VCaP (cell line): ENCODE data around the gene ITGAX.

Experiments
- H3K27ac ChIP-seq: fragments of 450-650 bp; 2 replicates; pipeline ENCODE4 v1.5.1; 2017
- CTCF ChIP-seq: fragments of 450-650 bp; conservative IDR thresholded peaks from 2 replicates; pipeline ENCODE4 v1.5.1; 2017; ENCODE audit warnings: mild to moderate bottlenecking, moderate library complexity

The ITGAX gene

GRCh38 chr16:31328322-31329052, 26.5 kb upstream of the ITGAX start:
- no peak for TF ChIP-seq CTCF
- H3K27ac ChIP-seq: no peak overlapping the region

GRCh38 chr16:31329671-31330552, 25.1 kb upstream of the ITGAX start:
- no peak overlapping the region for H3K27ac ChIP-seq
- TF ChIP-seq CTCF: no peak

GRCh38 chr16:31330553-31330890, 24.5 kb upstream of the ITGAX start:
- H3K27ac ChIP-seq: no peak overlapping the region
- TF ChIP-seq CTCF: no peak

- no peak for TF ChIP-seq CTCF
- no peak overlapping the region for H3K27ac ChIP-seq
Measured at GRCh38 chr16:31331141-31331764, 23.7 kb upstream of the ITGAX start.

GRCh38 chr16:31331807-31332301, 23.1 kb upstream of the ITGAX start:
- TF ChIP-seq CTCF: no peak
- no peak overlapping the region for H3K27ac ChIP-seq

GRCh38 chr16:31332544-31332943, 22.4 kb upstream of the ITGAX start:
- H3K27ac ChIP-seq: no peak overlapping the region
- no peak for TF ChIP-seq CTCF
